NCI-H187 treated with DMSO at 0.1 percent for 48 hours (cell line): Measurements from ENCODE around the gene PROK1.

Experiments
- DNase-seq: peaks from one replicate; lab custom pipeline; 2025; lab: John Stamatoyannopoulos, UW

The PROK1 gene

DNA sequence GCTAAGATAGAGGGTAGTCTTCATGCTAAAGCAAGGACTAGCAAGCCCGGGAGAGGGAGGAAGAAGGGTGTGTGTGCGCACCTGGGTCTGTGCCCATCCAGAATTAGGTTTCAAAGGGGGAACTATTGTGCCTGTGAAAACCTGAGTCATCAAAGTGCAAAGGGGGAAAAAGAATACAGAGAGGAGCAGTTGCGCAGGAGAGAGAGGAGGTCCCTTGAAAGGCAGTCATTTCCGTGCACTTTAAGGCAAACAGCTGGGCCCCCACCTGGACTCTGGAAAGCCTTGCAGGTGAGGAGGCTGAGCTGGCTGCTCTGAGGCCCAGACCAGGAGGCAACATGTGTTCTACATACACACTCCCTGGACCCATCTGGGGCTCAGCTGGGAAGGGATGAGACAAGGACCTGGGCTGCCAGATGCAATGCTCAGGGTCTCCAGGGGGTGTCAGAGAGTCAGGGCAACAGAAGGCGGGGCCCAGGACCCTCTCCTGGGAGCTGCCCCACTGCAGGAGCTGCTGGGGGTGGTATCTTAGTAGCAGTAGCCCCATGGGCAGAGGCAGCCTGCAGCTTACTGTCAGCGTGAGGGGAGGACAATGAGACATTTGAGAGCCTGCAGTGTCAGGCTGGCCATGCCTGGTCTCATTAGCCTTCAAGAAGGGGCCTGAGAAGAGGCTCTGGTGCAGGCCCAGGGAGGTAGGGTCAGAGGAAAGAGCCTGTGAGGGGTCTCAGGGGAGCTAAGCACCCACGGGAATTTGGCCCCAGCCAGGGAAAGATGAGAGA lies 14.3 kb downstream of the PROK1 start:
- no peak for DNase-seq

- DNase-seq, result no peak
Measured at GRCh38 chr1:110465814-110466380, 14.9 kb downstream of the PROK1 start.

- DNase-seq, result no peak
Measured at GRCh38 chr1:110466646-110467280, 15.8 kb downstream of the PROK1 start.

DNA sequence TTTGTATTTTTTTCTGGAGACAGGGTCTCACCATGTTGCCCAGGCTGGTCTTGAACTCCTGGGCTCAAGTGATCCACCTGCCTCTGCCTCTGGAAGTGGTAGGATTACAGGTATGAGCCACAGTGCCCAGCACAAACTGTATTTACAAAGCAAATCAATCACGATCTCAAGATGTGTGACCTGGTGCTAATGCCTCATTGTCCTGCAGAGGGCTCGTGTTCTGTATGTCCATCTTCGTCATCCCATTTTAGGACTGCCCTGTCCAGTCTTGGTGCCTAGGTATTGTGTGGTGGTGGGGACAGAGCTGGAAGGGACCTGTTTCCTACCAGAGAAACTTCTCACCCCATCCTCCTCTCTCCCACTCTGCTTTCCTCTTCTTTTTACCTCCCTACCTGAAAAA lies 20.2 kb downstream of the PROK1 start:
- no peak for DNase-seq

DNA sequence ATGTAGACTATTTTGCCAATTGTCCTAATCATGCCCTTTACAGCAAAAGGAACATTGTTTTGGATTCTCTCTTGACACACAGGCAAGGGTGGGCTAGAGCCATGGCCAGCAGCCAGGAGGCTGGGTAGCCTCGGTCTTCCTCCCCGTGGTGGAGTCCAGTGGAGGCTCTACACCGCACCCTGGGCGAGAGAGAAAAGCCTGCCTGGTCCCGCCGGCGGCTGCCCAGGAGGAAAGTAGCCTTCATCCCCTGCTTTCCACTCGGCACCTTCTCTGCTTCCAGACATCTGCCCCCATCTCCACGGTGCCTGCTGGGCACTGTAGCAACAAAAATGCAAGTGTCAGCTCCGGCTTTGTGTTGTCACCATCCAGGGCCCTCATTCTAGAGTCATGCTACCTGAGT lies 21.6 kb downstream of the PROK1 start:
- no peak for DNase-seq

- no peak for DNase-seq
Measured at GRCh38 chr1:110474444-110474843, 23.5 kb downstream of the PROK1 start.

DNA sequence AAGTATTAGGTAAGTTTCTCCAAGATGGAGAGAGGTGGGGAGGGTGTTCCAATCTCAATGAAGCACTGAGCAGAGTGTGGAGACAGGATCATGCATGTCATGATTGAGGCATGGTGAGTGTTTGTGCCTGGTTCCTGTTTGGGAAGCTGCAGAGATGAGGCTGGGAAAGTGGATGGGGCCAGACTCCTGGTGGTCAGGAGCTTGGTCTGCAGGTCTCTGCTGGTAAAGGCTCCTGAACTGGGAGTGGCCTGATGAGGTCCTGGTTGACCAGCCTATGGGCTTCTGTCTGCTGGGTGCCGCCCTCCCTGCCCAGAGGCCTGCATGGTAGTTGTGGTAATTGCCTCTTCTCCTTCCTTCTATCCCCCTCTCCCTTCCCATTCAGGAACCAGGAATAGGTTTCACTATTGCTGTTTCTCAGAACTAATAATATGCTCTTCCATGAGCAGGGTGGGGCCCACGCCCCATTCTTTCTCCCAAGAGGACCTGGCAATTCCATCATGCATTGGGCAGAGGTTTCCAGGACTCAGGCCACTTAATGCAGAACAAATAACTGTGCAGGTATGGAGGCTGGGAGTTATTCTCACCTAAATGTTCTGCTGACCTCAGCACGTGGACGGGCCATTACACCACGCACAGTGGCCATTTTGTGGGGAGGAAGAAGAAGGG lies 24.5 kb downstream of the PROK1 start:
- no peak for DNase-seq

GRCh38 chr1:110476028-110476765 lies 25.2 kb downstream of the PROK1 start:
- DNase-seq, result no peak

GRCh38 chr1:110477041-110477440 lies 26.1 kb downstream of the PROK1 start:
- no peak for DNase-seq

DNA sequence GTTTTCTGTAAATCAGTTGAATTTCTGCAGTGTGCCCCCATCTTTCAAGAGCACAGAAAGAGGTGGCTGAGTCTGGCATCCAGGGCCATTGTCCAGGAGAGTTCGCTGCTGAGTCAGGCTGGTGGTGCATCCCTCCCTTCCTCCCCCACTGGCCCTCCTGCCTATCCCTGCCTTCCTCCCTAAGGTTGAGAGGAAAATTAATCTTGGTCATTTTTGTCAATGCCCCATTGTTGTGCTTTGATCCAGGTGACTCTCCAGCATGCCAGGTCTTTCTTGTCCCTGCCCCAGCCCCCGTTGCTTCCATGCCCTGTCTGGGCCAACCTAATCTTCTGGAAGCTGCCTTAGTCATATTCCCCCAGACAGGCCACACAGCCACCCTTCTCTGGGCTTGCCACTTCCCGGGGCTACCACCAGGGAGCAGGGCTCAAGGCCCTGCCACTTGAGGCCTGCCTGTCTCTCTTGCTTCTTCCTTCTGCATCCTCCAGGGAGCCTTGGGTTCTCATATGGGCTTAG lies 26.6 kb downstream of the PROK1 start:
- DNase-seq, result no peak

GRCh38 chr1:110477967-110478640 lies 27.2 kb downstream of the PROK1 start:
- DNase-seq, result no peak

- DNase-seq, result no peak
Measured at GRCh38 chr1:110478886-110479285, 27.9 kb downstream of the PROK1 start.

DNA sequence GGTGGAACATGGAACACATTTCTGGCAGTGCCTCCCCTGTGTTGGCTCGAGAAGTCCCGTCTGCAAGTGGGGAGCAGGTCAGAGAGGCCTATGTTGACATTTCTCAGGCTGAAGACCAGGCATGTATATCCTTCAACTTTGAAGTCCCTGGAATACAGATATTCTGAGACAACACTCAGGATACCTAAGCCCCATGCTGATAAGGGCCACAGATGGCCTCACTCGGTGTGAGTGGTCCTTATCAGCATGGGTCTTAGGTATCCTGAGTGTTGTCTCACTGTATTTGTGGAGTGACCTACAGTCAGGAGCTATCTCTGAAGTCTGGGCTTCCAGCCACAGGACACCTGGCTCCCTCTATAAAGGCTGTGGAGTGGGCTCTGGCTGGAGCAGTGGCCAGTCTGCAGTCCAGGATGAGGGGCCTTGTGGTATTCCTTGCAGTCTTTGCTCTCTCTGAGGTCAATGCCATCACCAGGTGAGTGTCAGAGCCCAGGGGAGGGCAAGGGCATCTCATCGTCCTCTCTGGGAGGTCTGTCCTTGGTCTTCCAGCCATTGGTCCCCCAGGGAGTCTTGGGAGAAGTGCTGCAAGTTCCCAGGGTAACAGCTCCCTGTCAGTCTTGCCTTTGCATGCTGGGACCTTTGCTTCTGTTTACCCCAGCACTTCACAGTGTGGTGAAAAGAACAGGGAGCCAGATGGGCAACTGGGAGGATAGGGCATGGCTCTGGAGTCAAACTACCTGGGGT lies 29.6 kb downstream of the PROK1 start:
- no peak for DNase-seq

DNA sequence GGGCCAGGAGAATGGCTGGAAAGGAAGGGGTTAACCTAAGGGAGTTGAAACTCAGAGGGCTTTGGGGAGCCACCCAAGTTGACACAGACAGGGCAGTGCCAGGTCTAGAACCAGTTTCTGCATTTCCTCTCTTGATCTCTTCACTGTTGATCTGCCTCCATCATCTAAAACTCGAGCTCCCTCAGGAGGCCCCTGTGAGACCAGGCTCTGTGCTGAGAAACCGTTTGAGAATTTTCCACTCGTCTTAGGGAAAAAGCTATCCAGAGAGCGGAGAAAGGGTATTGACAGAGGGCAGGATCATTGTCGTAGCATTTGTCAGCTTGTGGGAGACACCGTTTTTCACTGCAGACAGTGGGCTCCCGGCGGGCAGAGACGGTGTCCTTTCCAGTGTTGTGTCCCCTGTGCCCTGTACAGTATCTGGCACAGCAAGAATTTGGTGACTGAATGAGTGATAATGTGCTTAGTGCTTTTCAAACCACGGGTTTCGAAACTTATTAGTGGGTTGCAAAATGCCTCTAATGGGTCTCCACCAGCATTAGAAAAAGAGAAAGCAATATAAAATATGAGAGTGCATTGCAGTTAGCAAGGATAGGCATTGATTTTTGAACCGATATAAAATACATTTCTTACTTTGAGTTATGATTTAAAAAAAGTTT lies 31.1 kb downstream of the PROK1 start:
- DNase-seq, result no peak

DNA sequence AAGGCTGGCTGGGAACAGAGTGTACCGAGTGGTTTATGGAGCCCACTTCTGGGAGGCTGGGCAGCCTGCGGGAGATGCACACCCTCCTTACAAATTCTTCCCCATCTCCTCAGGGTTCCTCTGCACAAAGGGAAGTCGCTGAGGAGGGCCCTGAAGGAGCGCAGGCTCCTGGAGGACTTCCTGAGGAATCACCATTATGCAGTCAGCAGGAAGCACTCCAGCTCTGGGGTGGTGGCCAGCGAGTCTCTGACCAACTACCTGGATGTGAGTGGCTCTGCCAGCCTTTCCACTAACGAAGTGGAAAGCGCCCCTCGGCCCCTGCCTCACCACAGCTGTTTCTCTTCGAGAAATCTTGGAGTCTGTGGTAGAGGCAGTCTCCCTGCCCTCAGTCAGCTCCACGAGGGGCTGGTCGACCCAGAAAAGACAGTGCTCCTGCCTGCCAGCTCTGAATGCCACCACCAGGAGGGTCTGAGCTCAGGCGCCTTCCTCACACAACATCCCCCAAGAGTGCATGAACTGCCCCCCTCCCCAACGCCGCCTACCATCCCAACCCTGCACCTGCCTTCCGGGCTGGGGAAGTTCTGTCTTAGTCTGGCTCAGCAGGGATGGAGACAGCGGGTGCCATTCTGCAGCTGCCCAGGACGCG lies 31.8 kb downstream of the PROK1 start:
- DNase-seq, result no peak

- no peak for DNase-seq
Measured at GRCh38 chr1:110483308-110483685, 32.3 kb downstream of the PROK1 start.

DNA sequence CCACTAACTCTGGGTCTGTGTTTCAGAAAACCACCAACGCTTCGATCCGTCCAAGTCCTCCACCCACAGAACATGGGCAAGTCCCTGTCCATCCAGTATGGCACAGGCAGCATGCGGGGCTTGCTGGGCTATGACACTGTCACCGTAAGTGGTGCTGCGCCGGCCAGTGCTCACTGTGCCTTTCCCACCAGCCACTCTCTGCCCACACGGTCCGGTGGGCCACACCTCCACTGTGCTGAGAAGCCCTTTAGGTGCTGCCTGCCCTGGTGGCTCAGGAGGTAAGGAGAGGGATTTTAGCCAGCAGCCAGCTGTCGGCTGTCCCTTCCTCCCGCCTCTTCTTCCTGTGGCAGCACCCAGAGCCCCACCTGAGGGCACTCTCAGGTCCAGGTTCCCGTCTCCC lies 33.9 kb downstream of the PROK1 start:
- DNase-seq, result no peak

DNA sequence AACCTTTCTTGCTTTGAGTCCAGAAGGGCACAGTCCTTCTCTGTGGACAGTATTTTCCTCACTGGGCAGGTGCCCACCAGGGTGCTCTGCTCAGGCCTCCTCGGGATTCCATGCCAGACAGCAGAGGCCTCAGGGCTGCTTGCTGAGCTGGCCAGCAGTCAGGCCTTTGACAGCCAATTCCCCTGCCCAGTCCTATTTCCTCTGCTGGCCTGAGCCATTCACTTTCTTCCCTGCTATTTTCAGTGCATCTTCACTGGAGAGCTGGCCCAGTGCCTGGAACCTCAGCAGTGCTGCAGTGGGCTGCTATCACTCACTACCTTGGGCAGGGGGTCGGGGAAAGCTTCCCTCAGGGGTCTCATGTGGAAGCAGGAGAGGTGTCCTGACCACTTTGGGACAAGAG lies 34.8 kb downstream of the PROK1 start:
- no peak for DNase-seq

DNA sequence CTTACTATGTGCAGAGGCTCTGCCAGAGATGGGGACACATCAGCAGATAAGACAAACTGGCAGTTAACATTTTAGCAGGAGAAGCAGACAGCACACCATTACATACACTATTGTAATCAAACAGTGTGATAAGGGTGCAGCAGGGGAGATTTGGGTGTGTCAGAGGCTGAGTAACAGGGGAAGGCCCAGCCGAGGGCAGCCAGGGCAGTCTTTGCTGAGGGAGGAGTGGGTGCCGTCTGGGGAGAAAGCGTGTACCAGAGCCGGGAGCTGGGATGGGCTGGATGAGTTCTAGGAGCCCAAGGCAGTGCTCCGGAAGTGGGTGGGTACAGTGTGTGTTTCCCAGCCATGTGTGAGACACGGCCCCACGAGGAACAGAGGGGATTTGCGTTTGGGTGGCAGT lies 36.8 kb downstream of the PROK1 start:
- DNase-seq, result no peak

GRCh38 chr1:110488161-110488560 lies 37.2 kb downstream of the PROK1 start:
- no peak for DNase-seq
